Right lung (tissue), 5 donors: Measurements from ENCODE around the gene COX6B2. TPM values are rescaled to one million over a fixed set of nuclear protein-coding genes. Genes with fewer than 3 reads are reported as not detected.
"Not testable (repeated sequence)": the region's sequence is repeated elsewhere in the genome, so short reads cannot be mapped to it uniquely, and the experiment has no call there.

ENCODE experiments used
- DNase-seq, 2 donors: peaks; one replicate each; pipeline ENCODE4 v3.0.0-alpha.2; 2013
- polyA plus RNA-seq, 5 donors: library from polyadenylated mRNA; unstranded; fragments of 120-200 nt; gene quantifications; one replicate each; pipeline versions ENCODE4 v1.2.1 to v1.2.3, GENCODE V29; 2013; ENCODE audit warnings: inconsistent platforms in 1 of 5, low replicate concordance in 1 of 5; ENCODE audit not compliant: insufficient read length in 5 of 5, insufficient read depth in 1 of 5

Gene COX6B2
- polyA plus RNA-seq, 5 donors: 0.14 to 1.4 (median 0.35) TPM

- DNase-seq: no peak
These were observed 12.7 kb downstream of the COX6B2 start for GRCh38 chr19:55341595-55342531.

GRCh38 chr19:55341171-55341588, 13.3 kb downstream of the COX6B2 start:
- peak; percentile 59 to 61 for DNase-seq

GRCh38 chr19:55340784-55341147, 13.8 kb downstream of the COX6B2 start:
- no peak for DNase-seq

GRCh38 chr19:55339889-55340783, 14.4 kb downstream of the COX6B2 start:
- no peak for DNase-seq

GRCh38 chr19:55339105-55339888, 15.2 kb downstream of the COX6B2 start, which contains the start of gene KMT5C:
Gene KMT5C (plus strand): TSS chr19:55339876. CDS start chr19:55341937, 2,061 bp downstream.
- peak; percentile 100 for DNase-seq

- DNase-seq: no peak
These were observed 18.4 kb downstream of the COX6B2 start for GRCh38 chr19:55336101-55336500.

- DNase-seq: no peak
These were observed 20.6 kb downstream of the COX6B2 start for GRCh38 chr19:55333870-55334269.

GRCh38 chr19:55329791-55330190, 24.7 kb downstream of the COX6B2 start:
- not testable (repeated sequence) for DNase-seq

GRCh38 chr19:55328774-55329318, 25.7 kb downstream of the COX6B2 start:
- not testable (repeated sequence) for DNase-seq

- no peak for DNase-seq
These were observed 29.3 kb downstream of the COX6B2 start, which contains the start of gene TMEM150B for GRCh38 chr19:55325172-55325571. Gene TMEM150B (minus strand): TSS chr19:55325341. CDS start chr19:55321036, 4,305 bp downstream.

- DNase-seq: no peak
These were observed 29.9 kb downstream of the COX6B2 start for GRCh38 chr19:55324662-55325061.

GRCh38 chr19:55322204-55322885, 32.2 kb downstream of the COX6B2 start:
- no peak for DNase-seq

- no peak for DNase-seq
These were observed 32.9 kb downstream of the COX6B2 start for GRCh38 chr19:55321466-55322137.

- no peak for DNase-seq
These were observed 33.6 kb downstream of the COX6B2 start for GRCh38 chr19:55320844-55321419.

- no peak for DNase-seq
These were observed 34.7 kb downstream of the COX6B2 start for GRCh38 chr19:55319785-55320184.

GRCh38 chr19:55316646-55317045, 37.9 kb downstream of the COX6B2 start:
- DNase-seq: no peak

- no peak for DNase-seq
These were observed 38.5 kb downstream of the COX6B2 start for GRCh38 chr19:55315956-55316525.

GRCh38 chr19:55314396-55314795, 40.1 kb downstream of the COX6B2 start:
- DNase-seq: no peak
